ENCODE data around the gene PER2.

PER2 gene

DNA sequence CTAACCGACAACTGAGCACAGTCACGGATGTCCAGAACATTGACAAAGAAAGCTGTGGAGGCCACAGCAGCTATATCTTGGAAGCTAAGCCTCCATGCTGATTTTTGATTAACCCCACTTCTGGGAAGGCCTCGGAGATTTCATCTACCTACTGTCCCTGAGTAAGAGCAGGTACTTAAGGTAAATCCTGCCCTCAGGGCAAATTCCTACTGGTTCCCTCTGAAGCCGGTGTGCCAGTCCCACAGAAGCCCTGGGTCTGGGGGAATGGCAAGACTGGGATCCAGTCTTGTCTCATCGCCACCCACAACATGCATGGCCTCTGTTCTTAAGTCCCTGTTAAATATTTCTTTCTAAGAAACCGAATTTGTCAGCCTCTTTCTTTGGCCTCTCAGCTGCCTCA, 18.7 kb downstream of the PER2 start:
- DNase-seq (ENCODE audit: low spot score in 2 of 2) (no peak), ATAC-seq (no peak)
- peaks cover 64% of the 10 kb centered on the region for H3K36me3 Mint-ChIP-seq
- no peaks in the 10 kb centered on the region for H3K4me1 Mint-ChIP-seq
- H3K4me3 Mint-ChIP-seq = no peak overlapping the region
- H3K27ac Mint-ChIP-seq = no peak overlapping the region
- no peaks in the 10 kb centered on the region for H3K9me3 Mint-ChIP-seq

DNA sequence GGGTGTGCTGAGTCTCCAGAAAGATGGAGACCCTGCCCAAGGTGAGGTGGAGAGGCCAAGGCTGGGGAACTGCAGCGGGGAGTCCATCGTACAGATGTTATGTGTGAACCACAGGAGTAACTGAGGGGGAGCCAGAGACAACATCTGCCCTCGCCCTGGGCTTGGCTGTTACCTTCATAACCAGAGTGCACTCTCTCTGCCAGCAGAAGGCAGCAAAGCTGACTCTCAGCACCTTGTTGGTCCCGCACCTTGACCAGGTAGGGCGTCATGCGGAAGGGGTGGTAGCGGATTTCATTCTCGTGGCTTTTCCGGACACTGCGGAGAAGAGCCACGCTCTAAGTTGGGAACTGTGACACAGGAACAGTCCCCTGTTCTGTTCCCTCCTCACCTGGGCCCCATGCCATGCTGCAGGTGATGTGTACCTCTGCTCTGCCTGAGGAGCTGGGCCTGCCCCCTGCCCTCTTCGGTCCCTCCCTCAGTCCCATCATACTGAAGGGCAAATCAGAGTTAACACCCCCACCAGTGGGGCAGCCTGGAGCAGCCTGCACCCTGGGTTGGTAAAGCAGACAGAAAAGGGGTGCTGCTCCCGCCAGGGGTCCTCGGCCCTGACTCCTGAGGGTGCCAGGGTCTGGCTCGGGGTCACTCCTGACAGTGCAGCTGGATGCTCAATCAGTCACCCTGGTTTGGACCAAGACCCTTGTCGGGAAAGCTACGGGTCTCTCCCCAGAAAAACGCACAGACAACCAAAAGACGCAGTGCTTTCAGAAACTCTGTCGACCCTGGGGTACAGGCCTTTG, 20.3 kb downstream of the PER2 start:
- Mint-ChIP-seq H3K27ac (peak overlapping the region; percentile 75), H3K36me3 (peaks cover 56% of the 10 kb centered on the region), H3K9me3 (no peaks in the 10 kb centered on the region), H3K4me3 (no peak overlapping the region), H3K4me1 (peaks cover 8% of the 10 kb centered on the region)
- no peak for DNase-seq (ENCODE audit: low spot score in 2 of 2)
- no peak for ATAC-seq

DNA sequence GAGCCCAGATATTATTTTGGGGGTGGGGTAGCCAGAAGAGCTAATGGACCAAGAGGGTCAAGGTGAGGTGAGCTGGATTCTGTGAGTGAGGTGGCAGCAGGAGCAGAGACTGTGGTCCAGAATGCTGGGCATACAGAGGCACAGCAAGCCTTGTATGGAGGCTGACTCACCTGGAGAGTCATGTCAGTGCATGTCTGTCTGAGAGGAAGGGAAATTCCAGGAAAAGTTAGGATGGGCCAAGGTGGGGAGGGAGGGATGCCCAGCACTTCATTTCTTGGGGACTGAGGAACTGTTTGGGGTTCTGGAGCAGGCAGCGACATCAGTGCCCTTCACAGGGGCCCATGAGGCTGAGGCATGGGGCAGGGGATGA, 21.1 kb downstream of the PER2 start:
- H3K9me3 Mint-ChIP-seq = no peaks in the 10 kb centered on the region
- H3K4me1 Mint-ChIP-seq = peaks cover 8% of the 10 kb centered on the region
- no peak for DNase-seq (ENCODE audit: low spot score in 2 of 2)
- no peak overlapping the region for H3K4me3 Mint-ChIP-seq
- H3K27ac Mint-ChIP-seq = peak overlapping the region; percentile 75
- peaks cover 49% of the 10 kb centered on the region for H3K36me3 Mint-ChIP-seq
- ATAC-seq = no peak

DNA sequence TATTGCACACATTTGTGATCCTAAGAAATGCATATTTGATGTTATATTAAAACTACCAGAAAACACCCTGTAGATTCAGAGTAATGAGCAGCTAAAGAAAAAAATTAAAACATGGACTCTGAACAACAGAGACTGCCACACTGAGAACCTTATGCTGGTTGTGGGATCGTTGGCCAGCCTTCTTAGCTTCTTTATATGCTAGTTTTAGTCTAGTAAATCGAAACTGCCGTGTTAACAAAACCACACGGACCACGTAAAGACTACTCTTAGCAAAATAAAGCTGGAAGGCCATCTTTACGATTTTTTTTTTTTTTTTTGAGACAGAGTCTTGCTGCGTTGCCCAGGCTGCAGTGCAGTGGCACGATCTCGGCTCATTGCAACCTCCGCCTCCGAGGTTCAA, 22.8 kb downstream of the PER2 start:
- H3K9me3 Mint-ChIP-seq = no peaks in the 10 kb centered on the region
- H3K4me1 Mint-ChIP-seq = peaks cover 8% of the 10 kb centered on the region
- no peak overlapping the region for H3K4me3 Mint-ChIP-seq
- no peak for ATAC-seq
- no peak overlapping the region for H3K27ac Mint-ChIP-seq
- H3K36me3 Mint-ChIP-seq = peaks cover 34% of the 10 kb centered on the region
- no peak for DNase-seq (ENCODE audit: low spot score in 2 of 2)

DNA sequence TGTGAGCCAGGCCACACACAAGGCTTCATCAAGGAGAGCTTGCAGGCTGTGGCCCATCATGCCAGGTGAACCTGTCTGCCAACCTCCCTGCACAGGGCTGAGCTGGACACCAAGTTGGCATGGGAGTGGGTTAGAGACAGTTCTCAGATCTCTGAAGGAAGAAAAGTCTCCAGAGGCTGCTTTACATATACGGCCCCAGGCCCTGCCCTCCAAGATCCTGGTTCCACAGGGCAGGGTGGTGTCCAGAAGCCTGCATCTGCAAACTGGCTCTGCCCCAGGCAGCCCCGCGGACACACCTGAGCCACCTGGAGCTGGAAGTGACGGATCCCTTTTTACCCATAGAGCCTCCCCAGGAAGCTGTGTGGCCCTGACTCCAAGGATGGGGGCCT, 24.3 kb downstream of the PER2 start:
- DNase-seq (ENCODE audit: low spot score in 2 of 2) = no peak
- H3K36me3 Mint-ChIP-seq = peaks cover 34% of the 10 kb centered on the region
- H3K9me3 Mint-ChIP-seq = no peaks in the 10 kb centered on the region
- no peak for ATAC-seq
- no peak overlapping the region for H3K27ac Mint-ChIP-seq
- peaks cover 8% of the 10 kb centered on the region for H3K4me1 Mint-ChIP-seq
- H3K4me3 Mint-ChIP-seq = no peak overlapping the region

DNA sequence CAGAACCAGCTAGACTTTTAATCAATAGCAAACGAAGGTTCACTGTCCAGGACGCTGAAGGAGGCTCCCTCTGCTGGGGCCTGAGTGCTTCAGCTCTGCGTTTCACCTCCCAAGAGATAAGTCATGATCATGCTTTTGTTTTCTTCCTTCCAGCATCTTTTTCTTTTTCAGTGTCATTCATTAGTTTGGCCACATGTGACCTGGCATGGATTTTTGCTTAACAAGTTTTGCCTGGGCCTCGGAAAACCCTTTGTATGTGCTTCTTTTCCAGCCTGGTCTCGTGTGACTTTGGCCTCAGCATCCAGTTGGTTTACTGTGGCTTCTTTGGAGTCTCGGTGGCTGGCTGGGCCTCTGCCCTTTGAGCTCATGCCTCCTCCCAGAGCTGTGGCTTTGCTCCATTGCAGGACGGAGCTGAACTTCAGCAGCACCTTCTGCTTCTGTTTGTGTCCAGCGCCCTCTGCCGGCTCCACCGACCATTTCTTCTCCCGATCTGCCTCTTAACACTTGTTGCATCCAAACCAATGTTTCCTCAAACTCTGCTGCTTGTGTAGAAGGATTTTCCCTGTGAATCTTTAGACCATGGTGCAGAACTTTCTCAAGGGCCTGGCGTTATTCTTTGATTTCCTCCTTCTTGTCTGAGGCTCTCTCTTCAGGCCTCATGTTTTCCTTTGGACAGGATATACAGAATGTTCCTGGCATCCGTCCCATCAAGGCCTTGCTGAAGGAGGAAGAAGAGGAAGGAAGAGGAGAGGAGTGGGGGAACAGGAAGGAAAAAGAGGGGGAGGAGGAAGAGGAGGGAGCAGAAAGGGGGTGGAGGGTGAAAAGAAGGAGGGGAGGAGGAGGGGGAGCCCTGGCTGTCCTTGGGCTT, 25.0 kb downstream of the PER2 start:
- Mint-ChIP-seq H3K36me3 (peaks cover 36% of the 10 kb centered on the region), H3K9me3 (no peaks in the 10 kb centered on the region), H3K4me1 (peaks cover 8% of the 10 kb centered on the region), H3K4me3 (no peak overlapping the region), H3K27ac (no peak overlapping the region)
- DNase-seq (ENCODE audit: low spot score in 2 of 2) (peak; percentile 53 to 79), ATAC-seq (peak; percentile 62)

DNA sequence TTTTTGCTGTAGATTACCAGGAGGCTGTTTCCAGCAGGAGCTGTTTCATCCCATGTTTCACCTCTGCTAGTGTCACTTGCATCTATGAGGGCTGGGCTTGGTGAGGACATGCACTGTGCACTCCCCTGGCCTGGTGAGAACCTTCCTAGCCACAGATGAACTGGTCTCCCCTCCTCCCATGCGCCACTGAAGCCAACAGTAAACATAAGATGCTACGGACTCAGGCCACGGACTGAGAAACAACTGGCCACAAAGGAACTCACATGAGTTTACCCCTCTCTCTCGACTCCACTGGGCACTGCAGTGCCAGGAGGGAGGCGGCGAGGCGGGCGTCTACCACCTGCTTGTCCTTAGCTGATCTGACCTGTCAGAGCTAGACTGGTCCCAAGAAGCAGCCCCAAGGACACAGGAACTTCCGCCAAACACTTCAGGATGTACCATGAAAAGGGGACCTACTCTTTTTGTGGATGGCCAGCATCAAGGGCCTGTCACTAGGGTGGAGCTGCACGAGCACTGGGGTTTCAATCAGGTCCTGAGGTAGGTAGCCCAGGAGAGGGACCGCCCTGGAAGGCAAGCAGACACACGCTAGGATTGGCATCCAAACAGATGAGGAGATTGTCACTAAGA, 25.8 kb downstream of the PER2 start:
- ATAC-seq (no peak), DNase-seq (ENCODE audit: low spot score in 2 of 2) (no peak)
- peaks cover 8% of the 10 kb centered on the region for H3K4me1 Mint-ChIP-seq
- H3K27ac Mint-ChIP-seq = no peak overlapping the region
- H3K9me3 Mint-ChIP-seq = no peaks in the 10 kb centered on the region
- peaks cover 36% of the 10 kb centered on the region for H3K36me3 Mint-ChIP-seq
- no peak overlapping the region for H3K4me3 Mint-ChIP-seq

DNA sequence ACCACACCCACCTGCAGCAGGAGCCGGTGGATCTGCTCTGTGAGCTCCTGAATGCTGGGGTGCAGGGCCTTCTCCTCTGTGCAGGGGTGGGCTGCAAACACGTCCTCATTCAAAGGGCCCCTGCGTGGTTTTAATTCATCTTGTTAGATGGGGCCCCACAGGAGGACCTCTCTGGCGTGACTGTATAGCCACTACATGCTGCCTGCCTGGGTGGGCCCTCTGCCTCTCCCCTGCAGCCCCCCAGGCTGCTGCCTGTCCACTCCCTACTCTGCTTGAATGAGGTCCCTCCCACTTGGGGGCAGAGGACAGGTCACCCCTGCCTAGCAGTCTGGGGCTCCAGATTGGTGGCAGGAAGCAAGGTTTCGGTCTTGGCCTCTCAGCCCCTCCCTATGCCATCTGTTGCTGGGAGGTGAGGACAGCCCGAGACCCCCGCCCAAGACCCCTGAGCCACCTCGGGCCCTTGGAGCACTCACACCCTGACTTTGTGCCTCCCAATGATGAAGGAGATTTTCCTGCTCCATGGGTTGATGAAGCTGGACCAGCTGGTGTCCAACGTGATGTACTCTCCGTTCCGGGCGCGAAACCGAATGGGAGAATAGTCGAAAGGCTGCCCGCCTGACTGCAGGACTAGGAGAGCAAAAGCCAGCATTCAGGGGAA, 26.6 kb downstream of the PER2 start:
- Mint-ChIP-seq H3K27ac (no peak overlapping the region), H3K4me1 (peaks cover 8% of the 10 kb centered on the region), H3K9me3 (no peaks in the 10 kb centered on the region), H3K4me3 (no peak overlapping the region), H3K36me3 (peaks cover 35% of the 10 kb centered on the region)
- no peak for ATAC-seq
- DNase-seq (ENCODE audit: low spot score in 2 of 2) = no peak

DNA sequence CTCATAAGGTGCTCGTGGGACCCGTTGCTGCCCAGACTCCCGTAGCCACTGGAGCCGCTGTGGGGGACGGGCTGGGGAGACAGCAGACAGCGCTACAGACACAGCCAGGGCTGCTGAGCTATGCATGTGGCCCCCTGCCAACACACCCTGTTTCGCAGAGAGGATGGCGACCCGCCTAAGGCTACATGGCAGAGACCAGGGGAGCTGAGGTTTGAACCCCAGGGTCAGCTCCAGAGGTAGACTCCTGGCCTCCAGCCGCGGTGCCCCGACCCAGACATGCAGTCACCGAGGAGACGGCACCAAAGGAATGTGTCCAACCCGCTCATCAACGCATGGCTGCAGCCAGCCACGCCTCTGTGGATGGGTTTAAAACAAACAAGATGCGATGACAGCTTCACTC, 27.5 kb downstream of the PER2 start:
- H3K4me3 Mint-ChIP-seq = no peak overlapping the region
- H3K9me3 Mint-ChIP-seq = no peaks in the 10 kb centered on the region
- no peak overlapping the region for H3K27ac Mint-ChIP-seq
- H3K4me1 Mint-ChIP-seq = peaks cover 8% of the 10 kb centered on the region
- ATAC-seq (no peak), DNase-seq (ENCODE audit: low spot score in 2 of 2) (no peak)
- peaks cover 36% of the 10 kb centered on the region for H3K36me3 Mint-ChIP-seq

DNA sequence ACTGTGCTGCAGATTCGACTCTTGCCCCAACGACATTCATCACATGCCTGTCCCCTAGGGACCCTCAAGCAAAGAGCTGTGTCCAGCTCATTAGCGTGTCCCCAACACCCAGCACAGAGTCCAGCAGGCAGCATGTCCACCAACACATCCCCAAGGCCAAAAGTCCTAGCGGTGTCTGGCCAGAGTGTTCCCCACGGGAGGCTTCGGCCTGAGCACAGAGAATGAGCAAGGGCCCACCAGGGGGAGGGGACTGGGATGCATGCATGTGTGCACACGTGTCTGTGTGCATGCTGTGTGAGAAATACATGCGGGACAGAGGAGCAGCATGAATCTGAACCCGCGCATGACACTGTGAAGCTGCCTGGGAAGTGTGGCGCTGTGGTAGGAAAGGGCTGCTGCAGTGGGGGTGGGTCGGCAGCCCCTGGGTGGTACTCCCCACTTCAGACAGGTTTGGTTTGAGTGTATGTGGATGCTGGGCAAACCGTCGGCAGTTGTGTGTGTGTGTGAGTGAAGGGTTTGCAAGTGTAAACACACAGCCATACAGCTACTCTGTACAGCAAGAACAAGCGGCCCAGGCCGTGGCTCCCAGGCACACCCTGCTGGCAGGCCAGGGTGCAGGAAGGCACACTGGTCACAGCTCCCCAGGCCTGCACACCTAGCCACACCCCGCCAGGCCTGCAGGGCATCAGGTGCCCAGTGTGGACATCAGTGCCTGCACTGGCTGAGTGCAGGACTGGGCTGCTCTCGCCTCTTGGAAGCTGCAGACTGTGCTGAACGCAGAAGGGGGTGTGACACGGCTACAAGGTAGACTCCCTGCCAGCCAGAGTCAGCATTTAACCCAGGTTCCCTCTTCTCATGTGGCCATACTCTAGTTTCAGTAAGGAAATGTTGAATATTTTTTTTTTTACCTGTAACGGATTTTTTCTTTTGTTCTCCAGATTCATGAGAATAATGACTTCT, 29.1 kb downstream of the PER2 start:
- H3K4me1 Mint-ChIP-seq = peaks cover 8% of the 10 kb centered on the region
- H3K4me3 Mint-ChIP-seq = no peak overlapping the region
- H3K36me3 Mint-ChIP-seq = peaks cover 45% of the 10 kb centered on the region
- ATAC-seq = no peak
- H3K27ac Mint-ChIP-seq = no peak overlapping the region
- no peak for DNase-seq (ENCODE audit: low spot score in 2 of 2)
- no peaks in the 10 kb centered on the region for H3K9me3 Mint-ChIP-seq

DNA sequence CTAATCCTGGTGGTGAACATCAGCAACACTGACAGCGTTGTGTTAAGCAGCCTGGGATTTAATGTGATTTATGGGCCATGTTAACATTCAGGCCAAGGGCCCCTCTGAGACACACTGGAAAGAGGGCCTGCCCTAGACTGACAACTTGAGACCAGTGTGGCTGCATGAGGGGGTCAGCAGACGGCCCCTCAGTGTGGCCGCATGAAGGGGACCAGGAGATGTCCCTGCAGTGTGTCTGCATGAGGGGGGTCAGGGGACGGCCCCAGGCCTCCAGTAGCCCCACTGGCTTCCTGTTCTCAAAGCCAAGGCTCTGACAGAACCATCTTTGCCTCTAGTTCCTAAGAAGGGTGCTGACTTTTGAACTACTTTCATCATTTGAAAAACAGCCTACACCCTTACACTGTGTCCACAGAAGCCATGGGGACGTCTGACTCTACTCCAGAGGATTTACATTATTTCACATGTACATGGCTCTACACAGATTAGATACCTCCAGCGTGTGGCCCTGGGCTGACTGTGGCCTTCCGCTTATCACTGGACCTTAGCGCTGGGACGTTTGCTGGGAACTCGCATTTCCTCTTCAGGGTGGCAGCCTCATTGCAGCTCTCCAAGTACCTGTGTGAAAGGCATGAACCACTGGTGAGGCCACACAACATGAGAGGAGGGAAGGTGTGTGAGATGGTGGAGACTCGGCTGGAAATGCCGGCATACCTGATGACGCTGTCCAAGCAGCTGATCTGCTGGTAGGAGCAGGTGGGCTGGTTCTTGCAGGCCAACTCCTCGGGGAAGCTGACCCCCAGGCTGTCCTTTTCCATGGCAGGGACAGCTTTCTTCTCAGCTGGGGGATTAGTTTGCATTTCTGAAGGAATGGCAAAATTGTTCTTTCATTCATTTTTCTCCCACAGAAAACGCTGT, 30.4 kb downstream of the PER2 start:
- no peaks in the 10 kb centered on the region for H3K4me1 Mint-ChIP-seq
- DNase-seq (ENCODE audit: low spot score in 2 of 2) (no peak), ATAC-seq (no peak)
- H3K36me3 Mint-ChIP-seq = peaks cover 44% of the 10 kb centered on the region
- no peaks in the 10 kb centered on the region for H3K9me3 Mint-ChIP-seq
- H3K27ac Mint-ChIP-seq = no peak overlapping the region
- no peak overlapping the region for H3K4me3 Mint-ChIP-seq

DNA sequence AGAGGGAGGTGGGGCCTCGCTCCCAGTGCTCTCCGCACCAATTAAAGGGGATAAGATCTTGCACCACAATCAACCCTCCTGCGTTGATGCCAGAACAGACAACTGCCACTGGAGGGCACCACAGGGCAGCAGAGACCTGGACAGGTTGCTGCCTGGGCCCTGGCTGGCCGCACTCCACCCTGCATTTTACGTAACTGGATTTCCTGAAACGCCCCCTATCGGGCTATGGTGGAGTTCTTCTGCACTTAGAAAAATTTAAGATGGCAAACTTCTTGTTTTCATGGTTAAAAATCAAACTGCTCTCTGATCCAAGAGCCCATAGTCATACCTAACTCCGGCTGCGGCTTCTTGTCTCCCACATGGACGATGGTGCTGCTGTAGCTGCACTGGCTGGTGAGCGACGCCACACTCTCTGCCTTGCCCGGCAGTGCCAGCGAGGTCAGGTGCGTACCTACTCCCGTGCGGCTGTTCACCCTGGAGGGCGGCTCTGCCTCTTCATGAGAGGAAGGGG, 31.8 kb downstream of the PER2 start:
- no peak overlapping the region for H3K4me3 Mint-ChIP-seq
- H3K36me3 Mint-ChIP-seq = peaks cover 56% of the 10 kb centered on the region
- no peaks in the 10 kb centered on the region for H3K4me1 Mint-ChIP-seq
- ATAC-seq (peak; percentile 85), DNase-seq (ENCODE audit: low spot score in 2 of 2) (peak; percentile 36 to 78)
- H3K9me3 Mint-ChIP-seq = no peaks in the 10 kb centered on the region
- no peak overlapping the region for H3K27ac Mint-ChIP-seq

DNA sequence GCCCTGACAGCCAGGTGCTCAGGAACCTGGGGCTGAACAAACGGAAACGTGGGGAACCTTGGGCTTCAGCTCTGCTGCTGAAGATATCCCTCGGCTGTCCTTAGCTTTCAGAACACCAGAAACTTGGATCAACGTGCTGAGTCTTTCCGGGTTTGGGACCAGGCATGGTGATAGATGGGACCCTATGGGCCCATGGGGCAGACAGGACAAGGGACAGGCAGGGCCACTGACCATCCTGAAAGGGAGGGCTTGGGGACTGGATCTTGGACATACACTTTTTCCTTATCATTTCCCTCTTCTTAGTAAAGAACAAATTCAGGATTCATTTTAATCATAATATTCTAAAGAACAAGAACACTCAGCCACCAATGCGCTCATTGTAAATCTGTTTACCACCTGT, 32.3 kb downstream of the PER2 start:
- Mint-ChIP-seq H3K27ac (no peak overlapping the region), H3K36me3 (peaks cover 61% of the 10 kb centered on the region), H3K9me3 (no peaks in the 10 kb centered on the region), H3K4me3 (no peak overlapping the region), H3K4me1 (no peaks in the 10 kb centered on the region)
- ATAC-seq (no peak), DNase-seq (ENCODE audit: low spot score in 2 of 2) (no peak)

Data from stimulated activated effector memory CD8-positive, alpha-beta T cell treated with anti-CD3 and anti-CD28 coated beads, Interleukin-12 subunit alpha, Interleukin-12 subunit beta, amount 100 ng/mL, for 72 hours (primary cell).